Muscle of arm (tissue), 12 donors: Measurements from ENCODE around the gene ARL13B. TPM values are rescaled to one million over a fixed set of nuclear protein-coding genes. Genes with fewer than 3 reads are reported as not detected.
"Not testable (repeated sequence)": the region's sequence is repeated elsewhere in the genome, so short reads cannot be mapped to it uniquely, and the experiment has no call there.

Experiments used
- DNase-seq: peaks from one replicate; pipeline ENCODE4 v3.0.0-alpha.2; 2013
- polyA plus RNA-seq, 12 donors: library from polyadenylated mRNA; unstranded; fragments of 120-200 nt; gene quantifications; one replicate each; pipeline ENCODE4 v1.2.1, GENCODE V29; 2013; ENCODE audit not compliant: insufficient read length in 12 of 12

ARL13B gene
- polyA plus RNA-seq, 12 donors = 5.9 to 14.6 (median 8.0) TPM; not detected in 2

- DNase-seq = peak; percentile 98
These were observed 82.8 kb downstream of the ARL13B start, which contains the start of the genes DHFR2 and NSUN3 for GRCh38 chr3:94062513-94063404. DHFR2 (minus strand) TSS chr3:94062916; CDS start chr3:94061511, 1,405 bp downstream. NSUN3 (plus strand) TSS chr3:94063061; CDS start chr3:94063127, 66 bp downstream.

DNA sequence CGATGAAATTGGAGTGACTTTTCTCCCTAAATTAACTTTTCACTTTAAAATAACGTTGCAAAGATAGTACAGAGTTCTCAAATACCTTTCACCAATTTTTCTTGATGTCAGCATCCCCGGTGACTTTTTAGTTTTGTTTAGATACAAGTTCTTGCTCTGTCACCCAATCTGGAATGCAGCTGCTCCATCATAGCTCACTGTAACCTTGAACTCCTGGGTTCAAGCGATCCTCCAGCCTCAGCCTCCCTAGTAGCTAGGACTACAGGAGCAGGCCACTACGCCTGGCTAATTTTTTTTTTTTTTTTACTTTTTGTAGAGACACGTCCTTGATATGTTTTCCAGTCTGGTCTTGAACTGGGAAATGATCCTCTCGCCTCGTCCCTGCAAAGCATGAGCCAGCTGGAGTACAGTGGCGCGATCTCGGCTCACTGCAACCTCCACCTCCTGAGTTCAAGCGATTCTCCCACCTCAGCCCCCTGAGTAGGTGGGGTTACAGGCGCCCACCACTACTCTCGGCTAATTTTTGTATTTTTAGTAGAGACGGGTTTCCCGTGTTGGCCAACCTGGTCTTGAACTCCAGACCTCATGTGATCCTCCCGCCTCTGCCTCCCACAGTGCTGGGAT is 83.7 kb downstream of the ARL13B start:
- DNase-seq = no peak

- DNase-seq = no peak
These were observed 84.4 kb downstream of the ARL13B start for GRCh38 chr3:94064243-94064860.

GRCh38 chr3:94065122-94065521 is 85.2 kb downstream of the ARL13B start:
- DNase-seq = no peak

DNA sequence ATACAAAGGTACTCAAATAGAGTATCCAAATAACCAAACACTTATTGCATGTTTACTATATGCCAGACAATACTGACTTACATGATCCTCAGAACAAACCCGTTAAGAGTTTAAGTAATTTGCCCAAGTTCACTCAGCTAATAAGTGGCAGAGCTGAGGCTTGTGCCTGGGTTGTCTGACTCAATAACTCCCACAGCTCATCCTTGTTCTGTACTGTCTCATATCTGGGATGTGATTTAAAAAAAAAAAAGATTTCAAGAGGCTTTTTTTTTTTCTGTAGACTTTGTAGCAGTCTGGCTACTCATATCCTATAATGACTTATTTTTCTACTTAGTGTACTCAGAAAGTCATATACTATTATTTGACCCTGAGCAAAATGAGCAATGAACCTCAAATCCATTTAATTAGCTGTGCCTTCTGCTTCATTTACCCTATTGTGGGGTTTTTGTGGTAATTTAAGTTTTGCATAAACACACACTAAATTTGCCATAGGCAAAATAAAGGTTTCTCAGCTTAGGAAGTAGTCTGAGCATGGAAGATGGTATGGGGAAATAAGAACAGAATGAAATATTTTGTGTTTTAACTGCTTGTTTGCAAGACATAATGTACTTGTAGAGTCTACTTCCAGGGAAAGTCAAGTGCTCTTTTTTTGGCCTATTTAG is 86.0 kb downstream of the ARL13B start:
- DNase-seq = no peak

DNA sequence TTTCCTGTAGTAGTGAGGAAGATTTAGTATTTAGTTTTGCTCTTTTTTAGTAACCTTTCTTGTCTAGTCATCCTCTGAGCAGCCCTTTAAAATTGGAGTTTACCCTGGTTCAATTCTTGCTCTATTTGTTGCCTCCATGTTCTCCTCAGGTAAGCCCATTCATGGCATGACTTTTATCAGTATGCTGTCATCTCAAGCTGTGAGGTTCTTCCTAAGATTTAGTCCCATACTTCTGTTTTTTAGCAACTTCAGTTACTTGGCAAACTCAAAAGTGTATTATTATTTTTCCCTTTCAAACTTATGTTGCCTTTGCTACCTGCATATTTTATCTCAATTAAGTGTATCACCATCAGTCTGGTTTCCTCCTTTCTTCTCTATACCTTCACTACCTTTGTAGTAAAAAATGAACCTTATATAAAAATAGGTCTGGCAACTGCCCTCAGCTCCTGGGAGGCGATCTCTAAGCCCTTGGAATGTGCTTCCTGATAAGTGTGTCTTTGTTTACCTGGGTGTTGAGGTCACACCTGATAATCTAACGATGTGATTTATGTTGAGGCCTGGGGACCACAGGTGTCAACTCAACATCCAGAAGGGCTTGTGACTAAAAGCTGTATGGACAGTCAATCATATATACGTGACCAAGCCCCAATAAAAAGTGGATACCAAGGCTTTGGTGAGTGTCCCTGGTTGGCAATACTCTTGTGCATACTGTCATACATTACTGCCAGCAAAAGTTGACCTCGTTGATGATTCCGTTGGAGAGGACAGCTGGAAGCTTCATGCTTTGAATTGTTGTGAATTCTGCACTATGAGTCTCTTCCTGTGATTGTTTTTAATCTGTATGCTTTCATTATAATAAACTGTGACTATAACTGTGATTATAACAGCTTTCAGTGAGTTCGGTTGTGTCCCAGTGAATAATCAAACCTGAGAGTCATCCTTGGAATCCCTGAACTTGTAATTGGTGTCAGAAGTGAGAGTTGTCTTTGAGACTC is 86.8 kb downstream of the ARL13B start:
- no peak for DNase-seq

DNA sequence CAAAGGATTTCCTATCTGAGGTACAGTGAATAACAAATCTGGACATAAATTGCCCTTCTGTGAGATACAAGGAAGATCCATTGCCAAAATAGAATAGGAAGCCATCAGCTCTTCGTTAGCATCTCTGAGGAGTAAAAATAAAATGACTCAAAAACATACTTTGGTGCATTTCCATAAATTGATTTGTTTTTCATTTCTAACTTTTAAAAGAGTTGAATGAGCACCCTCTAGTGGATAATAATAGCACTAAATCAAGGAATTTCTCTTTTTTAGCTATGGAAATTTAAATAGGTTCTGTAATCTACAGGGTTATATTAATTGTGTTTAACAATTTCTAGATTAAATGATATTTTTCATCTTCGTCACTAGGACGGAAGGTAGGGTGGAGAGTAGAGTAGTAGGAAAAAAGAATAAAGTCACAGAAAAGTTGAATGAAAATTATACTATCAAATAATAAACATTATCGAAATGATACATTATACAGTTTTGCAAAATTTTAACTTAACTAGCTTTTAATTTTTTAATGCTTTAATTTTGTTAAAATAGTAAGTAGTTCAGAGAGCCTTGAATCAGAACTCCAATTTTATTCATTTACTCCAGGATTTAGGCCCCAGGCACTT is 89.3 kb downstream of the ARL13B start:
- peak; percentile 15 for DNase-seq

DNA sequence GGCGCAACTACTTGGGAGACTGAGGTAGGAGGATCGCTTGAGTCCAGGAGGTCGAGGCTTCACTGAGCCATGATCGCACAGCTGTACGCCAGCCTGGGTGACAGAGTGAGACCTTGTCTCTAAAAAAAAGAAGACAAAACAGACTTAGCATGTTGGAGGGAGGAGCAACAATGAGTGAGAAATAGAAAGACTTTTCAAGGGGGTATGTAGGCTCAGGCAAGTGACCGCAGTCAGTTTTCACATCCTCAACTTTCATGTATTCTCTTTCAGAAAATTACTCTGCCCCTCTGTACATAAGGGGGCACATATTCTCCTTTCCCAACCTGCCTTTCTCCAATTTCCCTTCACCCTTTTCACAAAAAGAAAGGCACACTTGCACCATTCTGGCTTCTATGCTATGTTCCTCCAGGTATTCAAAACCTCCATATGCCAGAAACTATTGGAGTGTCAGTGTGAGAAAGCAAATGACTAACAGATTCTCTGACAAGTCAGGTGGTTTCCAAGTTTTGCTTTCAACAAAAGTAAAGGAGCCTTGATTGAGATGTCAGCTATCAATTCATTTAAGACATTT is 90.5 kb downstream of the ARL13B start:
- no peak for DNase-seq

GRCh38 chr3:94071713-94072284 is 91.8 kb downstream of the ARL13B start:
- DNase-seq = no peak

DNA sequence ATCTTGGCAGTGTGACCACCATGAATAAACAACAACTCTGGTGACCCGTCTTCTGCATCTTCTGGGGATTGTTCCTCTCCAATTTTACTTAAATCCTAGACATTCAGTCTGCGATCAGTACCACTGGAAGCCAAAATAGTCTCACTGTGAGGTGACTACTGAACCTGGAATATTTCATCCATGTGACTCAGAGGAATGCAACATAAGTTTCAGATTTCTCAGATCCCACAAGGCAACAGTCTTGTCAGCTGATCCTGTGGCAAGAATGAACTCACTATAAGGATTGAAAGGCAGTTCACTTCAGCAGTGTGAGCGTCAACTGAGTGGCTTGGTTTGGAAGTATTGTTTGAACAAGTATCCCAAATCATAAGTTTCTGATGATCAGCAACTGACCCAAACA is 96.1 kb downstream of the ARL13B start:
- no peak for DNase-seq

DNA sequence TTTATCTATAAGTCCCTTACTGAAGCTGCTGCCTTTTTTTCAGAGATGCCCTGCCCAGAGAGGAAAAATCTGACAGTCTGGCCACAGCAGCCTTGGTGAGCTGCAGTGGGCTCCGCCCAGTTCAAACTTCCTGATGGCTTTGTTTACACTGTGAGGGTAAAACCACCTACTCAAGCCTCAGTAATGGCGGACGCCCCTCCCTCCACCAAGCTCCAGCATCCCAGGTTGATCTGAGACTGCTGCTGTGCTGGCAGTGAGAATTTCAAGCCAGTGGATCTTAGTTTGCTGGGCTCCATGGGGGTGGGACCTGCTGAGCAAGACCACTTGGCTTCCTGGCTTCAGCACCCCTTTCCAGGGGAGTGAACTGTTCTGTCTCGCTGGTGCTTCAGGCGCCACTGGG is 100.6 kb downstream of the ARL13B start:
- not testable (repeated sequence) for DNase-seq

DNA sequence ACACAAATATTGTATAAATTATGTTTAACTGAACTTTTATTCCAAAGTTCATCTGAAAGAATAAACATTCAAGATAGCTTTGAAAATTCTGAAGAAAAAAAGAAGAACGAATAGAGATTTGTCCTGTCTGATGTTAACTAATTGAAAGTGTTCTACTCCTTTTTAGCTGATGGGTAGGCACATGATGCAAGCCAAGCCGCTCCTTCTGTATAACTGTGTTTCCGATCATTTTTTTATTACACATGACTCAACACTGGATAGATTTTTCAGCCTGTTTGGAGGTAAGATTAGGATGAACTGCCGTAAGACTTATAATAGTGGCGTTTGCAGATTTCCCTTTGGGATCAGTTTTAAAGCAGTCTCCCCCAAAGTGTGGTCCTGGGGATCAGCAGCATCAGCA is 101.9 kb downstream of the ARL13B start:
- DNase-seq = no peak

DNA sequence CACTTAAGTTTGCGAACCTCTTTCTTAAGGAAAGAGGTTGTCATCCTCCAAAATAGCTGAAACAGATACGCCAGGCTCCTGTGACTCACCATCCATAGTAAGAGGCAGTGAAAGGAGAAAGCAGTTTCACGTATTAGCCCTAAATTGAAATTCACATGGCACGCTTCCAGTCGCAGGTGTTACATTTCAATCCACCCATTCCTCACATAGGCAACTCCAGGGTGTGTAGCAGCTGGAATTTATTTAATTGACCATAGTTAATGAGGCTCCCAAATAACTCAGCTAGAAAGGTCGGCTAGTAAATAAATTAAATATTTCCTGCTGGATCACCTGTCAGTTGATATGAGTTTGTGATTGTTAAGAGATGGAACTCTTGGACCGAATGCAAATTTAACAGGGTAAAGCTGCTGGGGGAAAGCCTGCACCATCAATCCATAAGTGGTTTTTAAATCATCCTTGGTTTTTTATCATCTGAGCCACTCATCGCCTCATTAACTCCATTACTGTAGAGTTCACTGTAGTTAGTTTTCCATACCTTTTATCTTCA is 102.5 kb downstream of the ARL13B start:
- no peak for DNase-seq

GRCh38 chr3:94083261-94083660 is 103.3 kb downstream of the ARL13B start:
- DNase-seq = no peak

DNA sequence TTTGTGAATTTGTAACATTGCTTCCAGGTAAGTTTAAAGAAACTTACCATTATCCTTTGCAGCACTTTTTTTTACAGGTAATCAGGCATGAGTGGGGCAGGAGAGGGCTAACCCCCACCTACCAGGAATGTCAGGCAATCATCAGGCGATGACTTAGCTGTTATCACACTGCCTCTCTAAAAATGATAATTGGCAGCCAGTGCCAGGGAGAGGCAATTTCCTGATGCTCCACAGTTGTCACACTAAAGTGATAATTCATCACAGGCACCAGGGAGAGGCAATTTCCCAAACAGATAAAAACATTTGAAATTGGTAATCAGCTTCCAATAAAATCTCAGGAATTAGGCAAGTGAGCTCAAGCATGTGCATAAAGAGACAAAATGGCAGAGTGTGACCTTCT is 109.2 kb downstream of the ARL13B start:
- DNase-seq = no peak

DNA sequence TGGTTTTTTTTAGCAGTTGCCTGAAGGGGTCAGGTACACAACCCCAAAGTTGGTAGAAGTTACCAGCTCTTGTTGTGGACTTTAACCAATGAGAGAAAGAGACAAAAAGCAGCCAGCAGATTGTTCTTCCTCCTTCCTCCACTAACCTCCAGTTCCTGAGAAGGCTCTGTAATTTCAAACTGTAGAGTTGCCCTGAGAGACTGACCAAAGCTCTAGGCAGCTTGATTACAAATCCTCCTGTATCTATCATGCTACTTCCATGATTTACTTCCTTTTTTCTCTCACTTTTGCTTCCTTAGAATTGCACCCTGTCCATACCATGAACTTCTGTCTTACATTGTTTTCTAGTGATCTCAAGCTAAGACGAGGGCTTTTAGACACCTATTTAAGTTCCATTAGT is 112.1 kb downstream of the ARL13B start:
- no peak for DNase-seq

DNA sequence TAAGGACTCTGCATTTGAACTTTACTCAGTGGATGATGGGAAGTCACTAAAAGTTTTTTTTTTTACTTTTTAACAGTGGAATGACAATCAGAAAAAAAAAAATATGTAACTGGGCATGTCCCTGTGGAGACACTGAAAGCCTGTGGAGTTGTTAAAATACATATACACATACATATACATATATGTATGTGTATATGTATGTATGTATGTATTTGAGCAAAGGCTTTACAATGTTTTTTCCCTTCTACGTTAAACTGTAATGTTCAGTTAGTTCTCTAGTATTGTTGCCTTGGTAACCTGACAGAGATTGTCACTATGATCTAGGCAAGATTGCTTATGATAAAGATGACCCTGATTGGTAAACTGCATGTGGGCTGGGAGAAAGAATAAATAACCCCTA is 113.2 kb downstream of the ARL13B start:
- no peak for DNase-seq

DNA sequence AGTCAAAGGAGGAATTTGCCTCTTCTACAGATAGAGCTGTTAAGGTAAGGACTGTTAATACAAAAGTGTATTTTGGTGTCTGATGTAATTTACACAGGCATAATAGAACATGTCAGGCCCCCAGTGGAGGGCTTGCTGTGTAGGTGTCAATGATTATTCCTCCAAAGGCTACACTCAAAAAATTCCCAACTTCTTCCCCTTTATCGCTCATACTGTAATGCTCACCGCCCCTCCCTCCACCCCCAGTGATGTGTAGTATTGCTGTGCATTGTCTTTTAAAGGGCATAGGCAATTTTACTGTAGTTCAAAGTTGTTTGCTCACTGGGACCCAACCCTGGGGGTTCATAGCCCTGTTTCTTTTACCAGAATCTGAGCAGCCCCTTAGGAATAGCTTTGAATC is 115.2 kb downstream of the ARL13B start:
- DNase-seq = no peak

- no peak for DNase-seq
These were observed 118.5 kb downstream of the ARL13B start for GRCh38 chr3:94098452-94098851.
